Measurements from ENCODE around the gene CACNA2D1.

DNA sequence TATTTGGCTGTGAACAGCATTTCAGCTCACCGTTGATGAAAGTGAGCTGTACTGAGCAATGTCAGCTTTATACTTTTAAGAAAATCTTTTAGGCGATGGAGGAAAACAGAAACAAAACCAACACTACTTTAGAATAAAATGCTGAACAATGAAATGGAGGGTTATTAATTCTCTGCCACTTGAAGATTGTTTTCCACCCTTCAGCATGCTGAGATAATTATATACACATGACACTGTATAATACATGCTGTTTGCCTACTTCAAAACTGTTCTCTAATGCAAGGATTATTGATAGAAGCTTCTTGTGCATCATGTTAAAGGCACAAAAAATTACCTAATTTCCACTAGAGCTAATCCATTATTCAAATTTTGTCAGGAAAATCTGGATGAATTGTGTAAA lies 66.8 kb downstream of the CACNA2D1 start:
- TF ChIP-seq CTCF (IDR thresholded peaks at IDR 0.05) (no peak), POLR2AphosphoS5 (IDR thresholded peaks at IDR 0.05; ENCODE audit: low read depth, low read length) (no peak)
